HepG2 (cell line): ENCODE results near the gene LSM14B. TPM values are rescaled to one million over a fixed set of nuclear protein-coding genes. Genes with fewer than 3 reads are reported as not detected.
A peak's percentile ranks its signal among the peaks of the same experiment; 100 is the strongest.

Experiments used
- ARID4A ChIP-seq: sonication (generic); formaldehyde crosslinking; IDR thresholded peaks from 2 replicates; pipeline ENCODE4 v1.5.0; 2020; ENCODE audit warnings: mild to moderate bottlenecking, missing genetic modification reagents, borderline replicate concordance
- BHLHE40 ChIP-seq: IDR thresholded peaks from 2 replicates; pipeline ENCODE4 v1.6.1; 2011; ENCODE audit warnings: low read length, improper control_type of control experiment
- CBFB ChIP-seq: sonication (generic); formaldehyde crosslinking; IDR thresholded peaks from 2 replicates; pipeline ENCODE4 v1.4.0; 2020; ENCODE audit warnings: missing genetic modification reagents
- GPN1 ChIP-seq: sonication (generic); formaldehyde crosslinking; IDR thresholded peaks from 2 replicates; pipeline ENCODE4 v1.5.1; 2020; ENCODE audit warnings: missing genetic modification reagents, borderline replicate concordance
- IRX3 ChIP-seq: sonication (generic); formaldehyde crosslinking; IDR thresholded peaks from 2 replicates; pipeline ENCODE4 v1.8.1; 2023; ENCODE audit warnings: mild to moderate bottlenecking, low read depth, missing genetic modification reagents, borderline replicate concordance
- PAX8 ChIP-seq: sonication (generic); formaldehyde crosslinking; IDR thresholded peaks from 2 replicates; pipeline ENCODE4 v1.8.0; 2022; ENCODE audit warnings: mild to moderate bottlenecking, missing genetic modification reagents, borderline replicate concordance
- SMAD3 ChIP-seq: sonication (generic); formaldehyde crosslinking; IDR thresholded peaks from 2 replicates; pipeline ENCODE4 v1.4.0; 2020; ENCODE audit warnings: missing genetic modification reagents
- TBX3 ChIP-seq: fragments of 450-650 bp; IDR thresholded peaks from 2 replicates; pipeline ENCODE4 v1.6.1; 2017; ENCODE audit warnings: antibody characterized with exemption, mild to moderate bottlenecking, inconsistent platforms, borderline replicate concordance
- TFAP4 ChIP-seq: sonication (generic); IDR thresholded peaks from 2 replicates; pipeline ENCODE4 v1.6.1; 2016; ENCODE audit warnings: low read depth, borderline replicate concordance
- ZFYVE20 ChIP-seq: sonication (generic); formaldehyde crosslinking; IDR thresholded peaks from 2 replicates; pipeline ENCODE4 v1.8.0; 2023; ENCODE audit warnings: low read depth, mild to moderate bottlenecking, moderate library complexity, missing genetic modification reagents, borderline replicate concordance
- ZNF10 ChIP-seq: sonication (generic); formaldehyde crosslinking; IDR thresholded peaks from 2 replicates; pipeline ENCODE4 v1.4.0; 2020; ENCODE audit warnings: mild to moderate bottlenecking, low read depth, missing genetic modification reagents, borderline replicate concordance
- ZNF124 ChIP-seq: sonication (generic); formaldehyde crosslinking; IDR thresholded peaks from 2 replicates; pipeline ENCODE4 v1.4.0; 2020; ENCODE audit warnings: missing genetic modification reagents
- ZNF331 ChIP-seq: sonication (generic); formaldehyde crosslinking; IDR thresholded peaks from 2 replicates; pipeline ENCODE4 v1.4.0; 2020; ENCODE audit warnings: missing genetic modification reagents
- ZNF407 ChIP-seq: sonication (generic); formaldehyde crosslinking; IDR thresholded peaks from one replicate; pipeline ENCODE4 v1.5.1; 2020; ENCODE audit warnings: mild to moderate bottlenecking, missing genetic modification reagents; ENCODE audit errors: not compliant biosample characterization
- ZNF576 ChIP-seq: sonication (generic); formaldehyde crosslinking; IDR thresholded peaks from 2 replicates; pipeline ENCODE4 v1.4.0; 2020; ENCODE audit warnings: mild to moderate bottlenecking, missing genetic modification reagents
- polyA plus RNA-seq, 8 experiments: library from polyadenylated mRNA; depleted of rRNA in 3 of 8; stranded (reverse) in 7 of 8; unstranded in 1 of 8; fragments of >200 nt; fragmentation: Illumina TruSeq in 4 of 8; extraction: Trizol in 4 of 8; gene quantifications; 2 replicates each; pipeline versions ENCODE4 v1.2.1 to v1.2.3, GENCODE V29; 2011 to 2016; ENCODE audit warnings: low read depth in 4 of 8, missing spikeins in 1 of 8, mixed read lengths in 1 of 8; ENCODE audit not compliant: insufficient read depth in 1 of 8
- total RNA-seq, 5 experiments: library from RNA; depleted of rRNA; stranded (reverse); fragments of >200 nt; fragmentation: Illumina TruSeq; extraction: Trizol; gene quantifications; 2 replicates each; pipeline ENCODE4 v1.2.3, GENCODE V29; 2016; ENCODE audit warnings: low read depth in 1 of 5

The LSM14B gene
- total and polyA plus RNA-seq, 2 of the 13 experiments (the other 11 are each of a cell fraction or from before 2014, with no cell fraction given): 43.3 to 79.2 TPM

- TF ChIP-seq ARID4A (CRISPR knock-in tag) (no peak), CBFB (no peak), ZFYVE20 (CRISPR knock-in tag) (no peak), IRX3 (CRISPR knock-in tag) (no peak), ZNF10 (CRISPR knock-in tag) (no peak), ZNF576 (CRISPR knock-in tag) (no peak), GPN1 (CRISPR knock-in tag) (no peak; the same call in 1 of the 2 replicates), ZNF407 (peak; percentile 19), TFAP4 (no peak), PAX8 (CRISPR knock-in tag) (no peak), TBX3 (no peak), BHLHE40 (no peak), ZNF331 (CRISPR knock-in tag) (no peak), SMAD3 (CRISPR knock-in tag) (no peak), ZNF124 (CRISPR knock-in tag) (peak; percentile 69; the same call in 1 of the 2 replicates)
These were observed 1.1 kb upstream of the LSM14B start (continued) for GRCh38 chr20:62120990-62121775.
